ENCODE data around the gene EID3. TPM values are rescaled to one million over a fixed set of nuclear protein-coding genes. Genes with fewer than 3 reads are reported as not detected.

Gene EID3
- total RNA-seq, 1 experiment from 2014 or later: 2.1 TPM

DNA sequence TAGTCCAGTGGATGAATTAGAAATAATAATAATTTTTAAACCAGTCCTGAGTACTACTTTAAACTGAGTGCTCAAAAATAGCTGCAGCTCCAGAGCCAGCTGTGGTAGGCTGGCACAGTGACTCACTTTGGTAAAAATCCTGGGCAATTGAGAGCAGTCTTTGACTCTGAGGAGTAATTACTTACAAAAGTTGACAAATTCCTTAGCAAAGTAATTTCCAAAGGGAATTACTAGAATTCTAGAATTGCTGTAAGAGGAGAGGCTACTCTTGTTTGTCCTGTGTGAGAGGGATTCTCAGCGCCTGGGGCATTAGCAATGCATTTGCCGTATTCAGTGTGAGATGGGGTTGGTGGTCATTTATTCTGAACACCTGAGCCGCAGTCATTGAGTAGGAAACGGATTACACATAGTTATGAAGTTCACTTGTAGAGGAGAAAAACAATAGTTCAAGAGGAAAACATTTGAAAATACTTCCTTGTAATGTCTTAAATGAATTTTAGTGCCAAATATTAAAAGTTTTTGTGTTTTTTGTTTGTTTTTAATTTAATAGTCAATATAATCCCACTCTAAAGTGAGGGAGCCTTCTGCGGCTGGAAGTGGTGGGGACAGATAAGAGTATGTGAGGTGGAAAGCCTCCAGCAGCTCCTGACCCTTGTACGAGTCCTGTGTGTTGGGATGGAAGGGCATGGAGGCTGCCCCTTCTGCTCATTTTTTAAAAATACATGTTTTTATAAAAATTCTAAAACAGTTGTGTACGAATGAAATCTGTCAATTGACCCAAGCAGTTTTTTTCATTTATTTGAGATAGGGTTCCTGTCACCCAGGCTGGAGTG is 41.9 kb downstream of the EID3 start:
- in situ Hi-C loops (cut with HindIII; ENCODE audit: low pct_unique_long_range_greater_than_20kb, low sequenced_read_pairs): no loop called here
- no peak for DNase-seq (ENCODE audit: low read depth, low spot score)

DNA sequence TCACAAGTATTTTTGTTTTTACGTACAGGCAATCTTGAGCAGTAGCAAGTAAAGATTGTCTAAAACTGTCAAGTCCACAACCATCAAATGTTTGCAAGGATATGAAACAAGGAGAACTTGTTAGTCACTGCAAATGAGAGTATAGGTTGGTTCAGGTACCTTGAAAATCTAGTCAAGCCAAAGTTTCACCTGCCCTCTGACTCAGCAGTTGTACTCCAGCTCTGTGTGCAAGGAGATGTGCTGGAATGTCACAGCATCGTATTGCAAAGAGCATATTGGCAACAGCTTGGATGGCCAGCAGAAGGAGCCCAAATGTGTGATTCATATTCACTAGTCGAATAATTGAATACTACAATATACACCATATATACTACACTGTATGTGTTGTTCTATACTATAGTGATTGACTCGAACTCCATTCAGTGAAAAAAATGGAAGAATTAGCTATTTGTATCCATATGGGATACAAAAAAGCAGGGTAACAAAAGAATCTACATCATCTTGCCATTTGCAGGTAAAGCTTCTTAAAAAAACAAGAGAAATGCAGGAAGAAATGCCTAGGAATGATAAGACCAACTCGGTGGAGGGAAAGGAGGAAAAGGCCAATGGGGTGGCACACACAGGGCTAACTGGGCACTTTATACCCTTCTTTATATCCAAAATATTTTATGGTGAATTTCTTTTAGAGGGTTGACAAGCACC is 44.0 kb downstream of the EID3 start:
- DNase-seq (ENCODE audit: low read depth, low spot score): no peak
- in situ Hi-C loops (cut with HindIII; ENCODE audit: low pct_unique_long_range_greater_than_20kb, low sequenced_read_pairs): no loop called here

DNA sequence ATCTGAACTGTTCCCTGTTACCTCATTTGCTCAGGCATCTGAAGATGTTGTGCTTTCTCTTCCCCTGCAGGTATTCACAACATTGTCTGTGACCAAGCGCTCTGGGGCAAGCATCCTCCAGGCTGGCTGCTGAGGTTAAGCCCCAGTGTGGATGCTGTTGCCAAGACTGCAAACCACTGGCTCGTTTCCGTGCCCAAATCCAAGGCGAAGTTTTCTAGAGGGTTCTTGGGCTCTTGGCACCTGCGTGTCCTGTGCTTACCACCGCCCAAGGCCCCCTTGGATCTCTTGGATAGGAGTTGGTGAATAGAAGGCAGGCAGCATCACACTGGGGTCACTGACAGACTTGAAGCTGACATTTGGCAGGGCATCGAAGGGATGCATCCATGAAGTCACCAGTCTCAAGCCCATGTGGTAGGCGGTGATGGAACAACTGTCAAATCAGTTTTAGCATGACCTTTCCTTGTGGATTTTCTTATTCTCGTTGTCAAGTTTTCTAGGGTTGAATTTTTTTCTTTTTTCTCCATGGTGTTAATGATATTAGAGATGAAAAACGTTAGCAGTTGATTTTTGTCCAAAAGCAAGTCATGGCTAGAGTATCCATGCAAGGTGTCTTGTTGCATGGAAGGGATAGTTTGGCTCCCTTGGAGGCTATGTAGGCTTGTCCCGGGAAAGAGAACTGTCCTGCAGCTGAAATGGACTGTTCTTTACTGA is 44.9 kb downstream of the EID3 start:
- in situ Hi-C loops (cut with HindIII; ENCODE audit: low pct_unique_long_range_greater_than_20kb, low sequenced_read_pairs): no loop called here
- DNase-seq (ENCODE audit: low read depth, low spot score): no peak

DNA sequence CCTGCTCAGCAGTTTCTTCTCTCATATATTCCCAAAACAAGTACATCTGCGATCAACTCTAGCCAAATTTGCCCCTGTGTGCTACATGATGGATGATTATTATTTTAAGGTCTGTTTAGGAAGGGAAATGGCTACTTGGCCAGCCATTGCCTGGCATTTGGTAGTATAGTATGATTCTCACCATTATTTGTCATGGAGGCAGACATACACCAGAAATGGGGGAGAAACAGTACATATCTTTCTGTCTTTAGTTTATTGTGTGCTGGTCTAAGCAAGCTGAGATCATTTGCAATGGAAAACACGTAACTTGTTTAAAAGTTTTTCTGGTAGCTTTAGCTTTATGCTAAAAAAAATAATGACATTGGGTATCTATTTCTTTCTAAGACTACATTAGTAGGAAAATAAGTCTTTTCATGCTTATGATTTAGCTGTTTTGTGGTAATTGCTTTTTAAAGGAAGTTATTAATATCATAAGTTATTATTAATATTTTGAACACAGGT is 45.5 kb downstream of the EID3 start:
- in situ Hi-C loops (cut with HindIII; ENCODE audit: low pct_unique_long_range_greater_than_20kb, low sequenced_read_pairs): no loop called here
- no peak for DNase-seq (ENCODE audit: low read depth, low spot score)

DNA sequence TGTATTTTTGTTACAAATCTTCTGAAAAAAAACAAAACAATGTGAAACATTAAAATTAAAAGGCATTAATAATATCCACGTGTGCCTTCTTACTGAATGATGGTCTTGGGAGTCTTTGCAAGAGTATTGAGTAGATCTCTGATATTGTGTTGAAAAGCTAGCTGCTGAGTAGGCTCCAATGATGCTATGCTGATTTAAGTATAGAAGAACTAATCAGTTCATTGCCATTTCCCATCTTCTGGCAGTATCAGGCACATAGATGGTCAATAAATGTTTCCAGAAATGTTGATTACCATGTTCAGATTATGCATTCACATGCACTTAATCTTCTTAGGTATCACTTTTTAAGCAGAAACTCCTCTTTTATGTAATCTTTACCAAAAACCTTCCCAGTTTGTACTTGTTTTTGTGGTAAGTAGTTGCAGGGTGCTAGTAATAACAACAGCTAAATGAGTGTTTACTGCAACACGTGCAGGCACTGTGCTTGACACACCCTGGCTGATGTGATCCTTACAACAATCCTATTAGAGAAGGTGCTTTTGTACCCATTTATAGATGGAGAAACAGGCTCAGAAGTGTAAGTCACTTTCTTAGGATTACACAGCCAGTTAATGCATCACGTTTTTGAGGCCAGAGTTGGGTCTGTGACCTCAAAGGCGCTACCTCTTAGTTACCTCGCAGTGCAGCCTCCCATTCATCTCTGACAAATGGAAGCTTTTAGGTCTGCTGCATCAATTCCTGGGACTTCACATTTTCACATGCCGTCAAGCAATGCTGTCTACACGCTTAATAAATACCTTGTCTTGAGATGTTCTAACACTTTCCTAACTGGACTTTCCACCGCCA is 46.9 kb downstream of the EID3 start:
- no peak for DNase-seq (ENCODE audit: low read depth, low spot score)
- in situ Hi-C loops (cut with HindIII; ENCODE audit: low pct_unique_long_range_greater_than_20kb, low sequenced_read_pairs): no loop called here

DNA sequence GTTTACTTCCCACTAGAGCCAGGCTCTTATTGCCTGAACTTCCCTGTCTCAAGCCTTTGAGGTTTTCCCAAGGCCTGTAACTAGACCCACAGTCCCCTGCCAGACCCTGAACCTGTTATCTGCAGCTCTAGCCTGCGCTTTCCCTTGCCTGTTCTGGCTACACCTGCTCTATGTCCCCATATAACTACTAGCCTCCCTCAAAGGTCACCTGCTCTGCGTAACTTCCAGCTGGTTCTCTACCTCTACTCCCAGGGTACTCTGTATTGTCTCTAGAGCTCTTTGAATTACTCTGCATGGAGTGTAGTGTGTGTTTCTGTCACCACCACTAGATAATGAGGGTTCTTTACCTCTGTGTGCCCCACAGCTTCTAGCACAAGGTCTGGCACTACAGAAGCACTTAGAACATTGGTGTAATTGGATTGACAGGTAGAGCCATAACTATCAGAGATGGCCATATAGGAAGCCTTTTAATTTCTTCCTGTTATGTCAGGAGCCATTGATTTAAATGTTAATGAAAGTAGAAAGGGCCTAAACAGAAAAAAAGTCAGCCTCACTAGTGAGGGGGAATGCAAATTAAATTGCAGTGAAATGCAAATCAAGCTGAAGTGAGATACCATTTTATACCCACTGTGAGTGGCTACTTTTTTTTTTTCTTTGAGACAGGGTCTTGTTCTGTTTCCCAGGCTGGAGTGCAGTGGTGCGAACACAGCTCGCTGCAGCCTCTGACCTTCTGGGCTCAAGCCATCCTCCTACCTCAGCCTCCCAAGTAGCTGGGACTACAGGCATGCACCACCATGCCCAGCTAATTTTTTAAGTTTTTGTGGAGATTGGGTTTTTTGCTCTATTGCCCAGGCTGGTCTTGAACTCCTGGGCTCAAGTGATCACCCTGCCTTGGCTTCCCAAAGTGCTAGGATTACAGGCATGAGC is 47.8 kb downstream of the EID3 start:
- in situ Hi-C loops (cut with HindIII; ENCODE audit: low pct_unique_long_range_greater_than_20kb, low sequenced_read_pairs): no loop called here
- no peak for DNase-seq (ENCODE audit: low read depth, low spot score)

DNA sequence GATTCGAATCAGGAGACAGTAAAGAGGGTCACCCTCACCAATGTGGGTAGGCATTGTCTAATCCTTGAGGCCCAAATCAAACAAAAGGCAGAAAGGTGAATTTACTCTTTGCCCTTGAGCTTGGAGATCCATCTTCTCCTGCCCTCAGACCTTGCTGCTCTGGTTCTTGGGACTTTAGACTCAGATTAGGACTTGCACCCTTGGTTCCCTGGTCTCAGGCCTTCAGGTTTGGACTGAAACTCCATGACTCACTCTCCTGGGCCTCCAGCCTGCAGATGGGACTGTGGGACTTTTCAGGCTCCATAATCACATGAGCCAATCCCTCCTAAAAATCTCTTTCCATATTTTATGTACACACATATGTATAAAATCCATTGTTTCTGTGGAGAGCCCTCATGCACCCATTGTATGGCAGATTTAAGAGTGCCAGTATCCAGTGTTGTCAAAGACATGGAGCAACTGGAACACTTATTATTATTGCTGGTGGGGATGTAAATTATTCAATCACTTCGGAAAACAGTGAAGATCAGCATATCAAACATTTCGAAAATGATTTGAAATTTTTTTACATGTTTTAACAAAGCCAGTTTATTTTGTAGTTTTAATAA is 48.7 kb downstream of the EID3 start:
- in situ Hi-C loops (cut with HindIII; ENCODE audit: low pct_unique_long_range_greater_than_20kb, low sequenced_read_pairs): no loop called here
- no peak for DNase-seq (ENCODE audit: low read depth, low spot score)

DNA sequence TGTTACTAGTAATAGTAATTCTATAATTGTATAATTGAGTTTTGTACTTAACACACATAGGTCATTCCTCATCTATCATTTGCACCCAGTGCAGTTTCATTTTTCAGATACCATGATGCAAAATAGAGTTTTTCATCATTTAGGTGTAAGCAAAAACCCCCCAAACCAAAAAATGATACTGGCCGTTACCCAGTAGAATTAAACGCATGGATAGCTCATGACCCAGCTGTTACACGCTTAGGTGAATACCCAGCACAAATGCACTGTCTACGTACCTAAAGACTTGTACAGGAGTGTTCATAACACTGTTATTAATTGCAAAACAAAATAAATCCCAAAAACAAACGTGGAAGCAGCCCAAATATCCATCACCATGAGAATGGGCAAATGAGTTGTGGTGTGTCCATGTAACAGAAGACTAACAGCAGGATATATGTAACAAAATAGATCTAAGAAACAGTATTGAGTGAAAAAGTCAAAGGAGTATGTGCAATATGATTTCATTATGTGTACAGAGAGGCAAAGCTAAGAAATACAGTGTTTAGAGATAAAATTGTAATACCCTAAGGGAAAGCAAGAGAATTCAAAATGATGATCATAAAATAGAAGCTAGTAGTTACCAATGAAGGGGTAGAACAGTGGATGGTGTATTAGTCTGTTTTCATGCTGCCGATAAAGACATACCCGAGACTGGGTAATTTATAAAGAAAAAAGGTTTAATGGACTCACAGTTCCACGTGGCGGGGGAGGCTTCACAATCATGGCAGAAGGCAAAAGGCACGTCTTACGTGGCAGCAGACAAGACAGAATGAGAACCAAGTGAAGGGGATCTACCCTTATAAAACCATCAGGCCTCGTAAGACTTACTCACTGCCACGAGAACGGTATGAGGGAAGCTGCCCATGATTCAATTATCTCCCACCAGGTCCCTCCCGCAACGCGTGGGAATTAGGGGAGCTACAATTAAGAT is 49.8 kb downstream of the EID3 start:
- DNase-seq (ENCODE audit: low read depth, low spot score): no peak
- in situ Hi-C loops (cut with HindIII; ENCODE audit: low pct_unique_long_range_greater_than_20kb, low sequenced_read_pairs): no loop called here

DNA sequence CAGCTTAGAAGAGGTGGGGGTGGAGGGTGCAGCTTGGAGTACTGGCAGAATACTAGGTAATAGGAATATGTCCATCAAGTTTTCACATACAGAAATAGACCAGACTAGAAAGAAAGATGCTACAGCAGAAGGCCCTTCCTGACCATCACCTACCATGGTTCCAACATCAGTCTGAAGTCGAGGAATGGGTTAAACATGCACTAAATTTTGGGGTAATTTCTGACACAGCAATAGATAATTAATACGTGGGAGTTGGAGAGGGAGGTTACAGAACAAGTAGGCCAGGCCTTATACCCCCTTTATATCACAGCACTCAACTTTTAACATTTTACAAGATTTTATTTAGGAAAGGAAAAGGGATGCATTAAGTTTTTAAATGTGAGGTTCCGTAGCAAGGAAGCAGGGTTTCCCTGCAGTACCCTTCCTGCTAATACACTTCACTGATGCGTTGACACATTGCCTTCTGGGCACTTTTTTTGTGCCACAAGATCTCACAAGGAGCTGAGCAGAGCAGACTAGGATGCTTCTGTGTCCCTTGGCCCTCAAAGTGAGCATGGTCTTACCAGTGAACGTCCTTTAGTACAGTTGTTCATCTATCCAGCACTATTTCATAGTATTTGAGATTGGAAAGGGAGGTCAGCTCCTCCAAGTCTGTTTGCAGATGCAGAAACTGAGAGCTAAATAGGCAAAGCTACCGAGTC is 50.8 kb downstream of the EID3 start:
- in situ Hi-C loops (cut with HindIII; ENCODE audit: low pct_unique_long_range_greater_than_20kb, low sequenced_read_pairs): no loop called here
- DNase-seq (ENCODE audit: low read depth, low spot score): no peak

Other genes starting within 250 kb of the EID3 start
- gene HCFC2, start 239.2 kb upstream of the EID3 start, total RNA-seq (2014; rRNA removed; shearing (Covaris generic)): 9.4 and 10.8 TPM in 2 replicates
- 19.0 and 22.1 TPM in 2 replicates for gene NFYB, start 165.5 kb upstream of the EID3 start, total RNA-seq (2014; rRNA removed; shearing (Covaris generic))
- 481 and 552 TPM in 2 replicates for gene TXNRD1, start 88.0 kb upstream of the EID3 start, total RNA-seq (2014; rRNA removed; shearing (Covaris generic))
- gene CHST11, start 153.2 kb downstream of the EID3 start, total RNA-seq (2014; rRNA removed; shearing (Covaris generic)): 27.4 TPM in 2 replicates

Data from SK-MEL-5 (cell line).